Naive B cell (primary cell): ENCODE results near the gene M1AP. TPM values are rescaled to one million over a fixed set of nuclear protein-coding genes. Genes with fewer than 3 reads are reported as not detected.
A peak's percentile ranks its signal among the peaks of the same experiment; 100 is the strongest.

Source experiments
- ATAC-seq, 2 donors: fragments of 150-1000 bp; cut with Tn5 transposase; 2 replicates each; pipeline ENCODE4 v1.10.0; 2021; ENCODE audit warnings: low read depth in 2 of 2, mild to moderate bottlenecking in 2 of 2, moderate library complexity in 2 of 2
- DNase-seq: peaks from one replicate; pipeline ENCODE4 v3.0.0; 2022
- H3K27ac Mint-ChIP-seq, 6 donors: one replicate each; pipeline ENCODE4 v1.8.0; 2020 to 2022; ENCODE audit warnings: mild to moderate bottlenecking in 6 of 6, mixed read lengths in 6 of 6, moderate library complexity in 5 of 6, inconsistent platforms in 2 of 6
- H3K27me3 Mint-ChIP-seq, 3 donors: one replicate each; pipeline ENCODE4 v1.8.0; 2021 to 2022; ENCODE audit warnings: mixed read lengths in 3 of 3, mild to moderate bottlenecking in 1 of 3
- H3K36me3 Mint-ChIP-seq, 2 donors: one replicate each; pipeline ENCODE4 v1.8.0; 2020 to 2022; ENCODE audit warnings: mixed read lengths in 2 of 2, inconsistent platforms in 1 of 2, mild to moderate bottlenecking in 1 of 2
- H3K4me1 Mint-ChIP-seq, 3 donors: one replicate each; pipeline ENCODE4 v1.8.0; 2020 to 2022; ENCODE audit warnings: mixed read lengths in 3 of 3, inconsistent platforms in 1 of 3, mild to moderate bottlenecking in 1 of 3, moderate library complexity in 1 of 3
- H3K4me3 Mint-ChIP-seq, 8 donors: one replicate each; pipeline ENCODE4 v1.8.0; 2020 to 2022; ENCODE audit warnings: mild to moderate bottlenecking in 8 of 8, mixed read lengths in 8 of 8, moderate library complexity in 8 of 8, inconsistent platforms in 2 of 8
- H3K9me3 Mint-ChIP-seq, 7 donors: one replicate each; pipeline ENCODE4 v1.8.0; 2020 to 2022; ENCODE audit warnings: mixed read lengths in 7 of 7, mild to moderate bottlenecking in 5 of 7, inconsistent platforms in 2 of 7, moderate library complexity in 1 of 7
- polyA plus RNA-seq, 6 donors: library from polyadenylated mRNA; unstranded; fragments of 300-500 nt; fragmentation: Illumina TruSeq; gene quantifications; one replicate each; pipeline ENCODE4 v1.2.3, GENCODE V29; 2021; ENCODE audit warnings: low read depth in 6 of 6

Gene M1AP
- polyA plus RNA-seq, 6 donors from 2014 or later, result not detected

- Mint-ChIP-seq H3K4me1 (peaks cover 5 to 8% (median 8%) of the 10 kb centered on the region in 3 donors), H3K36me3 (no peaks in the 10 kb centered on the region), H3K9me3 (no peaks in the 10 kb centered on the region), H3K4me3 (no peak overlapping the region), H3K27ac (no peak overlapping the region), H3K27me3 (peaks cover 9 to 29% (median 28%) of the 10 kb centered on the region in 3 donors)
- ATAC-seq (no peak), DNase-seq (no peak)
Measured at GRCh38 chr2:74602586-74603281, 45.4 kb downstream of the M1AP start.

- Mint-ChIP-seq H3K27me3 (peaks cover 11 to 41% (median 36%) of the 10 kb centered on the region in 3 donors), H3K36me3 (no peaks in the 10 kb centered on the region), H3K4me1 (peaks cover 5 to 8% (median 8%) of the 10 kb centered on the region in 3 donors), H3K9me3 (no peaks in the 10 kb centered on the region), H3K27ac (no peak overlapping the region), H3K4me3 (no peak overlapping the region)
- DNase-seq, result peak; percentile 11
- ATAC-seq, result peak; percentile 87 to 96
Measured at GRCh38 chr2:74599676-74600075, 48.5 kb downstream of the M1AP start.

GRCh38 chr2:74597410-74597809 lies 50.7 kb downstream of the M1AP start:
- no peak for DNase-seq
- Mint-ChIP-seq H3K36me3 (no peaks in the 10 kb centered on the region), H3K27ac (no peak overlapping the region), H3K27me3 (peaks cover 14 to 42% (median 33%) of the 10 kb centered on the region in 3 donors), H3K9me3 (no peaks in the 10 kb centered on the region), H3K4me1 (peaks cover 5 to 8% (median 8%) of the 10 kb centered on the region in 3 donors), H3K4me3 (no peak overlapping the region)
- no peak for ATAC-seq

- ATAC-seq, result no peak
- Mint-ChIP-seq H3K36me3 (no peaks in the 10 kb centered on the region), H3K4me1 (peaks cover 5 to 8% (median 8%) of the 10 kb centered on the region in 3 donors), H3K27me3 (peaks cover 14 to 45% (median 36%) of the 10 kb centered on the region in 3 donors), H3K27ac (no peak overlapping the region), H3K4me3 (no peak overlapping the region), H3K9me3 (no peaks in the 10 kb centered on the region)
- no peak for DNase-seq
Measured at GRCh38 chr2:74596584-74596983, 51.5 kb downstream of the M1AP start.

GRCh38 chr2:74593826-74594772 lies 54.0 kb downstream of the M1AP start:
- no peak for DNase-seq
- Mint-ChIP-seq H3K4me3 (no peak overlapping the region), H3K36me3 (no peaks in the 10 kb centered on the region), H3K27ac (peak overlapping the region in 1 of 6 donors; percentile 66), H3K27me3 (peaks cover 21 to 54% (median 45%) of the 10 kb centered on the region in 3 donors), H3K4me1 (no peaks in the 10 kb centered on the region), H3K9me3 (no peaks in the 10 kb centered on the region)
- no peak for ATAC-seq

- Mint-ChIP-seq H3K36me3 (no peaks in the 10 kb centered on the region), H3K27me3 (peaks cover 20 to 36% (median 22%) of the 10 kb centered on the region in 3 donors), H3K4me3 (no peak overlapping the region), H3K4me1 (peaks cover 4 to 15% (median 5%) of the 10 kb centered on the region in 3 donors), H3K9me3 (no peaks in the 10 kb centered on the region), H3K27ac (no peak overlapping the region)
- DNase-seq (no peak), ATAC-seq (no peak)
Measured at GRCh38 chr2:74588664-74589063, 59.5 kb downstream of the M1AP start.

GRCh38 chr2:74587664-74588277 lies 60.4 kb downstream of the M1AP start:
- H3K9me3 Mint-ChIP-seq, result no peaks in the 10 kb centered on the region
- H3K4me1 Mint-ChIP-seq, result peaks cover 4 to 15% (median 5%) of the 10 kb centered on the region in 3 donors
- H3K27me3 Mint-ChIP-seq, result peaks cover 13 to 29% (median 13%) of the 10 kb centered on the region in 3 donors
- peak; percentile 69 for DNase-seq
- H3K4me3 Mint-ChIP-seq, result no peak overlapping the region
- ATAC-seq, result peak; percentile 93 to 96
- no peaks in the 10 kb centered on the region for H3K36me3 Mint-ChIP-seq
- H3K27ac Mint-ChIP-seq, result no peak overlapping the region

- Mint-ChIP-seq H3K9me3 (no peaks in the 10 kb centered on the region), H3K27ac (peak overlapping the region in 3 of 6 donors; percentile 32 to 43 (median 33)), H3K27me3 (peaks cover 5 to 20% (median 9%) of the 10 kb centered on the region in 3 donors), H3K36me3 (no peaks in the 10 kb centered on the region), H3K4me3 (peak overlapping the region in 4 of 8 donors; percentile 23 to 44 (median 36)), H3K4me1 (peaks cover 4 to 15% (median 5%) of the 10 kb centered on the region in 3 donors)
- no peak for DNase-seq
- ATAC-seq, result no peak
Measured at GRCh38 chr2:74585406-74586185, 62.5 kb downstream of the M1AP start.

- Mint-ChIP-seq H3K9me3 (no peaks in the 10 kb centered on the region), H3K36me3 (no peaks in the 10 kb centered on the region), H3K4me1 (peaks cover 4 to 15% (median 5%) of the 10 kb centered on the region in 3 donors), H3K4me3 (no peak overlapping the region), H3K27ac (no peak overlapping the region), H3K27me3 (peaks cover 6 to 16% (median 13%) of the 10 kb centered on the region in 3 donors)
- DNase-seq (no peak), ATAC-seq (no peak)
Measured at GRCh38 chr2:74584088-74584645, 64.0 kb downstream of the M1AP start.

- Mint-ChIP-seq H3K9me3 (no peaks in the 10 kb centered on the region), H3K4me1 (peaks cover 4 to 15% (median 5%) of the 10 kb centered on the region in 3 donors), H3K4me3 (no peak overlapping the region), H3K27ac (no peak overlapping the region), H3K27me3 (peaks cover 0 to 13% (median 11%) of the 10 kb centered on the region in 3 donors), H3K36me3 (no peaks in the 10 kb centered on the region)
- DNase-seq (no peak), ATAC-seq (no peak)
Measured at GRCh38 chr2:74583504-74583903, 64.6 kb downstream of the M1AP start.

GRCh38 chr2:74582184-74582583 lies 65.9 kb downstream of the M1AP start:
- H3K4me3 Mint-ChIP-seq, result no peak overlapping the region
- H3K27ac Mint-ChIP-seq, result no peak overlapping the region
- no peaks in the 10 kb centered on the region for H3K36me3 Mint-ChIP-seq
- DNase-seq, result no peak
- ATAC-seq, result no peak
- H3K4me1 Mint-ChIP-seq, result peaks cover 6 to 16% (median 7%) of the 10 kb centered on the region in 3 donors
- peaks cover 0 to 13% (median 11%) of the 10 kb centered on the region in 3 donors for H3K27me3 Mint-ChIP-seq
- no peaks in the 10 kb centered on the region for H3K9me3 Mint-ChIP-seq

- ATAC-seq, result no peak
- no peaks in the 10 kb centered on the region for H3K9me3 Mint-ChIP-seq
Measured at GRCh38 chr2:74581463-74581862, 66.7 kb downstream of the M1AP start.

More at GRCh38 chr2:74581463-74581862, 66.7 kb downstream of the M1AP start:
- Mint-ChIP-seq H3K4me1 (peaks cover 7 to 24% (median 14%) of the 10 kb centered on the region in 3 donors), H3K4me3 (no peak overlapping the region), H3K27ac (no peak overlapping the region), H3K27me3 (peaks cover 0 to 13% (median 11%) of the 10 kb centered on the region in 3 donors), H3K36me3 (no peaks in the 10 kb centered on the region)
- no peak for DNase-seq
